ENCODE measurements around the gene GRM8. TPM values are rescaled to one million over a fixed set of nuclear protein-coding genes. Genes with fewer than 3 reads are reported as not detected.

GRM8 gene
- total and polyA plus RNA-seq, 9 of the 15 experiments (the other 6 are each of a cell fraction or from before 2014, with no cell fraction given), result 0.13 TPM; not detected in 7

- no peak for TF ChIP-seq PBX2 (CRISPR knock-in tag; IDR thresholded peaks at IDR 0.05; ENCODE audit: low read depth)
- TF ChIP-seq PBX2 (tag; conservative IDR thresholded peaks at IDR 0.05; ENCODE audit: low read depth), result no peak
- no peak for TF ChIP-seq GABPA (tag; conservative IDR thresholded peaks at IDR 0.05; ENCODE audit: low read depth)
- no peak for TF ChIP-seq DNMT1 (IDR thresholded peaks at IDR 0.05)
Observed at GRCh38 chr7:126957443-126957842, 295.3 kb downstream of the GRM8 start (continued).

GRCh38 chr7:126953461-126953860 is 299.3 kb downstream of the GRM8 start:
- no peak overlapping the region for H3K9ac ChIP-seq (ENCODE audit: insufficient read depth in 1 of 2, low read depth in 2 of 2, low read length in 2 of 2)
- no peak overlapping the region for H2AFZ ChIP-seq (ENCODE audit: low read depth, low read length)
- no peak for DNase-seq (ENCODE audit: extremely low read depth in 1 of 4, low spot score in 3 of 4)
- no peak for TF ChIP-seq MTA2 (IDR thresholded peaks at IDR 0.05; ENCODE audit: low read depth)
- TF ChIP-seq OTX1 (CRISPR knock-in tag; IDR thresholded peaks at IDR 0.05), result no peak
- no peak for TF ChIP-seq MAZ (CRISPR knock-in tag; conservative IDR thresholded peaks at IDR 0.05 in 1 of 2, IDR thresholded peaks at IDR 0.05 in 1 of 2)
- no peak for TF ChIP-seq CHD1 (IDR thresholded peaks at IDR 0.05; ENCODE audit: low read length)
- TF ChIP-seq ZNF146 (CRISPR knock-in tag; IDR thresholded peaks at IDR 0.05; ENCODE audit: unreplicated experiment), result no peak
- H3K4me1 ChIP-seq (replicated peaks in 1 of 2; ENCODE audit: control insufficient read depth in 2 of 2, insufficient read depth in 2 of 2, low read length in 2 of 2), result no peaks in the 10 kb centered on the region
- POLR2A ChIA-PET, result no interaction called here
- H3K4me2 ChIP-seq (ENCODE audit: insufficient read depth, low read length), result no peak overlapping the region
- no peak for ATAC-seq
- WGBS (ENCODE audit: insufficient coverage, low coverage, missing lambda C conversion rate), result 3% methylated on average over 2 of the region's 2 CpGs
- H3K9me3 ChIP-seq (replicated peaks; ENCODE audit: control insufficient read depth, insufficient read depth, low read depth, low read length), result no peaks in the 10 kb centered on the region
- no peak for FAIRE-seq
- intact Hi-C loops (cut with micrococcal nuclease), result no loop called here
- no TSS peak for BruUV-seq (replicated peaks)
- H4K20me1 ChIP-seq (replicated peaks; ENCODE audit: control insufficient read depth, insufficient read depth, low read length), result no peaks in the 10 kb centered on the region
- H3K27me3 ChIP-seq (ENCODE audit: control insufficient read depth in 2 of 2, insufficient read depth in 2 of 2, low read length in 2 of 2), result no peaks in the 10 kb centered on the region
- no peaks in the 10 kb centered on the region for H3K9me1 ChIP-seq (ENCODE audit: control insufficient read depth, insufficient read depth, low read length)
- CTCF ChIA-PET (ENCODE audit: low intra/inter-chr PET ratio), result no interaction called here
- in situ Hi-C loops (cut with MboI), result no loop called here
- H3K27ac ChIP-seq (ENCODE audit: extremely low read depth, low read depth, low read length), result no peak overlapping the region
- H3K36me3 ChIP-seq (ENCODE audit: control insufficient read depth, insufficient read depth, low read length), result no peaks in the 10 kb centered on the region
- H3K79me2 ChIP-seq (ENCODE audit: control insufficient read depth, insufficient read depth, low read length), result no peaks in the 10 kb centered on the region
- no peak overlapping the region for H3K4me3 ChIP-seq

Measured in K562 (cell line).